Measurements from ENCODE around the gene NPLOC4. TPM values are rescaled to one million over a fixed set of nuclear protein-coding genes. Genes with fewer than 3 reads are reported as not detected.

The NPLOC4 gene
- total RNA-seq, 2 donors from 2014 or later, result 69.3 to 70.4 TPM

DNA sequence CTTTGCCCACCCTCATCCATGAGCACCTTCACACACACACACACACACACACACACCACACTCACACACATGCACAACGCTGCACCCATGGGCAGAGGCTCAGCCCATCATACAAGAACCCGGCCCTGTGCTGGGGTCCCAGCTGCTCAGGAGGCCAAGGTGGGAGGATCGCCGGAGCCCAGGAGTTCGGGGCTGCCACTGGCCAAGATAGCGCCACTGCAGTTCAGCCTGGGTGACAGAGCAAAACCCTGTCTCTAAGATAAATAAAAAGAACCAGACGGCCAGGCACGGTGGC is 112.1 kb downstream of the NPLOC4 start:
- Histone ChIP-seq H3K27me3 (no peaks in the 10 kb centered on the region), H3K27ac (no peak overlapping the region), H3K4me1 (peaks cover 0 to 17% of the 10 kb centered on the region in 2 donors), H3K36me3 (no peaks in the 10 kb centered on the region), H3K9me3 (no peaks in the 10 kb centered on the region), H3K4me3 (no peak overlapping the region)
- TF ChIP-seq, protein P1, sequence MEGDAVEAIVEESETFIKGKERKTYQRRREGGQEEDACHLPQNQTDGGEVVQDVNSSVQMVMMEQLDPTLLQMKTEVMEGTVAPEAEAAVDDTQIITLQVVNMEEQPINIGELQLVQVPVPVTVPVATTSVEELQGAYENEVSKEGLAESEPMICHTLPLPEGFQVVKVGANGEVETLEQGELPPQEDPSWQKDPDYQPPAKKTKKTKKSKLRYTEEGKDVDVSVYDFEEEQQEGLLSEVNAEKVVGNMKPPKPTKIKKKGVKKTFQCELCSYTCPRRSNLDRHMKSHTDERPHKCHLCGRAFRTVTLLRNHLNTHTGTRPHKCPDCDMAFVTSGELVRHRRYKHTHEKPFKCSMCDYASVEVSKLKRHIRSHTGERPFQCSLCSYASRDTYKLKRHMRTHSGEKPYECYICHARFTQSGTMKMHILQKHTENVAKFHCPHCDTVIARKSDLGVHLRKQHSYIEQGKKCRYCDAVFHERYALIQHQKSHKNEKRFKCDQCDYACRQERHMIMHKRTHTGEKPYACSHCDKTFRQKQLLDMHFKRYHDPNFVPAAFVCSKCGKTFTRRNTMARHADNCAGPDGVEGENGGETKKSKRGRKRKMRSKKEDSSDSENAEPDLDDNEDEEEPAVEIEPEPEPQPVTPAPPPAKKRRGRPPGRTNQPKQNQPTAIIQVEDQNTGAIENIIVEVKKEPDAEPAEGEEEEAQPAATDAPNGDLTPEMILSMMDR (IDR thresholded peaks at IDR 0.05), result no peak
- no peak for DNase-seq (ENCODE audit: low spot score)

GRCh38 chr17:81524039-81524864 is 112.7 kb downstream of the NPLOC4 start:
- Histone ChIP-seq H3K4me1 (peaks cover 0 to 23% of the 10 kb centered on the region in 2 donors), H3K9me3 (no peaks in the 10 kb centered on the region), H3K27me3 (no peaks in the 10 kb centered on the region), H3K27ac (no peak overlapping the region), H3K36me3 (no peaks in the 10 kb centered on the region), H3K4me3 (no peak overlapping the region)
- TF ChIP-seq, protein P1 (IDR thresholded peaks at IDR 0.05), result no peak
- DNase-seq (ENCODE audit: low spot score), result no peak

GRCh38 chr17:81523402-81524038 is 113.4 kb downstream of the NPLOC4 start:
- no peak overlapping the region for H3K4me3 ChIP-seq
- DNase-seq (ENCODE audit: low spot score), result no peak

DNA sequence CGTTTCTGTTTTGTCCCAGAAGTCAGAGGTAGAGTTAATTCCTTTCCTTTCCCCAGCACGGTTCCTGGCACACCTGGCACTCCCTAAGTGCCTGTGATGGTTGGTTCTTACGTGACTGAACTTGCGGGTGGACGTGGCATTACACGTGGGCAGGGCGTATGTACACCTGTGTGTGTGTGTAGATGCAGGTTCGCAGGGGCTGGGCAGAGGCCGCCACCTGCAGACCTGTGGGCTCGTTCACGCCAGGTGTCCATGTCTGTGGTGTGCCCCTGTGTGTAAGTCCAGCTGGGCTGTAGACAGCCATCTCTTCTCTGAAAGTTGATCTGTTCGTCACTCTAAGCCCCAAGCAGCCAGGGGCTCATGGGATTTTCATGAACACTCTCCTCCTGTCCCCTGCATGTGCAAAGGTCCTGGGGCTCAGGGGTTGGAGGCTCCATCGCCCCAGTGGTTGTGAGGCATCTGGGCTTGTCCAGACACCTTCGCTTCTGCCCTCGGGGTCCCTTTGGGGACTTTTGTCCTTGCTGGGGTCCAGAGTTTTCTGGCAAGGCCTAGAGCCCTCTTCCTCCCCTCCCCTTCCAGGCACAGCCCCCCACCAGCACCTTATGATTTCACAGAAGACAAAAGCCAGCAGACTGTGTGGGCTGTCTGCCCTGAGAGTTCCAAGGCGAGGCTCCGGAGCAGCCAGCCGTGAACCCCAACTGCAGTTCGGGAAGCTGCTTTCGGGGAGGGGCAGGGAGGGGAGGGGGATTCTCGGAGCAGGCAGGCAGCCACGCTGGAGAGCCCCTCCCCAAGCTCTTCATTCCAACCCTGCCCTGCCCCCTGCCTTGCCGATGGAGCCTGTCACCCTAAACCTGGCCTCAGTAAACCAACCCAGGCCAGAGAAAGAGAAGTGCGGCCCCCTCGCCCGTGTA is 114.2 kb downstream of the NPLOC4 start:
- Histone ChIP-seq H3K36me3 (no peaks in the 10 kb centered on the region), H3K4me3 (no peak overlapping the region), H3K27me3 (no peaks in the 10 kb centered on the region), H3K4me1 (peaks cover 0 to 38% of the 10 kb centered on the region in 2 donors), H3K9me3 (no peaks in the 10 kb centered on the region), H3K27ac (no peak overlapping the region)
- TF ChIP-seq, protein P1 (IDR thresholded peaks at IDR 0.05), result no peak
- DNase-seq (ENCODE audit: low spot score), result no peak

More at GRCh38 chr17:81523402-81524038, 113.4 kb downstream of the NPLOC4 start:
- Histone ChIP-seq H3K4me1 (peaks cover 0 to 30% of the 10 kb centered on the region in 2 donors), H3K9me3 (no peaks in the 10 kb centered on the region), H3K27me3 (no peaks in the 10 kb centered on the region), H3K27ac (no peak overlapping the region), H3K36me3 (no peaks in the 10 kb centered on the region)
- TF ChIP-seq, protein P1 (IDR thresholded peaks at IDR 0.05), result peak in 1 of 2 donors; percentile 9

- Histone ChIP-seq H3K27ac (peak overlapping the region; percentile 98 to 100), H3K4me1 (peaks cover 0 to 62% of the 10 kb centered on the region in 2 donors), H3K9me3 (no peaks in the 10 kb centered on the region), H3K4me3 (peak overlapping the region in 1 of 2 donors; percentile 58), H3K27me3 (no peaks in the 10 kb centered on the region), H3K36me3 (no peaks in the 10 kb centered on the region)
- no peak for DNase-seq (ENCODE audit: low spot score)
- TF ChIP-seq, protein P1 (IDR thresholded peaks at IDR 0.05), result no peak
Measured at GRCh38 chr17:81520021-81520901, 116.7 kb downstream of the NPLOC4 start.

Measured in right atrium auricular region (tissue), 2 donors.